ENCODE measurements around the gene DFFB.

DFFB gene

DNA sequence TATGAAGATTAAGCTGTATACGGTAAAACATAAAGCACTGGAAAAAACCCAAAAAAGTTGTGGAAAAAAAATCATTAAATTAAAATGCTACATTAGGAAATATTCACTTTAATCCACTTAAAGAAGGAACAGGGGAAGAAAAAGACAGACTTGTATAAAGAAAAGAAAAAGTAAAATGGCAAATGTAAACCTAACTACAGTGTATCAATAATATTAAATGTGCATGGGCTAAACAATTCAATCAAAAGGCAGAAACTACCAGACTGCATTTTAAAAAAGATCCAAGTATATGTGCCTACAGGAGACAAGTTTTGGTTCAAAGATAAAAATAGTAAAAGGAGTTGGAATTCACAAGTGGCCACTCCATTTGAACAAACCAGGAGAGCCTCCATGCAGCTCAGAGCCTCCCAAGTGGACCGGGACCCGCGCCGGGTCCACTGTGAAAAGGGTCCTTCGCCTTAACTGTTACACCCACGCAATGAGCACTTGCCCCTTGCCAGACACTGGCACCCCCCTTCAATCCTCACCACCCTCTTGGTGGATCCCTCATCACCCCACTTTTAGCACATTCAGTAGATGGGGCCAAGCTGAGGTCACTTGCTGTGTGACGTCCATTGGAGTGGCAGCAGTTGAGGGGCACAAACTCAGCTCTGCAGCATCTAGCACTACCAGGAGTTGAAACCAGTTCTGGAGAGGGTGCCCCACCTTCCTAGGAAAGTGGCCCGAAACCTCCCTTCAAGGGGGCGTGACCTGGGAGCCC, 41.9 kb downstream of the DFFB start:
- DNase-seq = no peak

DNA sequence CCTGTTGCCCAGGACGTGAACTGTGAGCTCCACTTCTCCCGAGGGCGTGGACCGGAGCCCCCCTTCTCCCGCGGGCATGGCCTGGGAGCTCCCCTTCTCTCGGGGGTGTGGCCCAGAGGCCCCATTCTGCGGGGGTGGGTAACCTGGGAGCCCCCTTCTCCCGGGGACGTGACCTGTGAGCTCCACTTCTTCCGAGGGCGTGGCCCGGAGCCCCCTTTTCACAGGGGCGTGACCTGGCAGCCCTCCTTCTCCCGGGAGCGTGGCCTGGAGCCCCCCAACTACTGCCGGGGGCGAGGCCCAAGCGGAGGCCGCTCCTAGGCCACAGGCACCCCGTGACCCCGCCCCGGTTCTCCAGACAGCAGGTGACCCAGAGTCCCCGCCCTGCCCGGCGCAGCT, 42.5 kb downstream of the DFFB start:
- no peak for DNase-seq

DNA sequence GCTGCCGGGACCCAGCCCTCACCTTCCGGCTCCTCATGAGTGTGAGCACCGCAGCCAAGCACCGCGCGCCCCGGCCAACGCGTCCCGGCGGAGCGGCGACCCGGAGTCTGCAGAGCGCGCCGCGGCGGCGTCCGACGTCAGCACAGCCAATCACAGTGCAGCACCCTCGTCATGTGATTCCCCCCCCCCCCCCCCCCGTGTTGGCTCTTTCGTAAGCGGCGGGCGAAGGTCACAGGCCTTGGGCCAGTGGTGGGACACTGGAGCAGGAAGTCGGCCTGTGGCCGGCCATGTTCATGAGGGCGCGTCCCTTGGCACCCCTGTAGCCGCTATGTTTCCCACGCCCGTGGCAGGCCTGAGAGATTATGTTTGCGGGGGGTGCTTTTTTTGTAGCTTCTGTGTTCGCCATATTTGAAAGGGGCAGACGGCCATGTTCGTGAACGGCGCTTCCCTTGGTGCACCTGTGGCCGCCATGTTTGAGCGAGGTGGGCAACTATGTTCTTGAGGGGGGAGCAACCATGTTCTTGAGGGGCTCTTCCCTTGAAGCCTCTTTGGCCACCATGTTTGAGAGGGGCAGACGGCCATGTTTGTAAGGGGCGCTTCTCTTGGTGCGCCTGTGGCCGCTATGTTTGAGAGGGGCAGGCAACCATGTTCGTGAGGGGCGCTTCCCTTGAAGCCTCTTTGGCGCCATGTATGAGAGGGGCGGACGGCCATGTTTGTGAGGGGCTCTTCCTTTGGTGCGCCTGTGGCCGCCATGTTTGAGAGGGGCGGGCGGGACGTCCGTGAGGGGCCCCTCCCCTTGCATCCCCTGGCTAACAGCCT, 43.1 kb downstream of the DFFB start, which contains the start of gene C1orf174:
C1orf174 (minus strand) TSS at position 123 of the 819 bp plus-strand sequence; CDS start at position 37, 86 bp downstream.
- peak; percentile 98 for DNase-seq

DNA sequence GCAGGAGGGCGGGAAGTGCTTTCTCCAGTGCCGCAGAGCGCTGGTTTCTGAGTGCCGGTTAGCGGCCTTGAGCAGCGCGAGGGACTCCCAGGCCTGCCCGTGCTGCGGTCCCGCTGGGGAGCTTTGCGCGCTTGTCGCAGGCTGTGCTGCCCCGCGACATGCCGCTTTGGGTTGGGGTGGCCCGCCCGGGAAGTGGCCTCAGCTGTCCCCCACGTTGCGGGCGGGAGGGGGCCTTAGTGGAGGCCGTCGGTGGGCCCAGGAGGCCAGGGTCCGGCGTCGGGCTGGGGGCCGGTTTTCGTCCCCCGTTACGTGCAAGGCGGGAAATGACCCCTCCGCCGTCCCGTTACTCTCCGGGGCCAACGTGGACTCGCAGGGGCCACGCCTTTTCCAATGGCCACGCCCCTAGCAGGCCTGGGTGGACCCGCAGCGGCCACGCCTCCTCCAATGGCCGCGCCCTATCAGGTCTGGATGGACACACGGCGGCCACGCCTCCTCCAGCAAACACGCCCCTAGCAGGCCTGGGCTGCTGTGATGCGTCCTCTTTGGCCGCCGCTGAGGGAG, 43.8 kb downstream of the DFFB start:
- DNase-seq = peak; percentile 98

DNA sequence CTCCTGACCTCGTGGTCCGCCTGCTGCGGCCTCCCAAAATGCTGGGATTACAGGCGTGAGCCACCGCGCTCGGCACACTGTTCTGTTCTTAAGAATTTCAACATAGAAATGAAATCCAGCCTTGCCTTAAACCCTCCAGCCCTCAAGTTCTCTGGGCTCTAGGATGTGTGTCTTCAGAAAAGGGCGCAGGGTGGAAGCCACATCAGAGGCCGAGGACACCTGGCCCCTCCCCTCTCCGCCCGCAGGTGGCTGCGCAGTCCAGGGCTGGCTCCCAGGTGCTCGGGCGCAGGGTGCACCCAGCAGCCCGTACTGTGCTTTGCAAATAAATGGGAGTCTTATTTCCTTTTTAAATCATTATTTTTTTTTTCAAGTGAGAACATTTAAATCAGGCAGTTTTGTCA, 44.8 kb downstream of the DFFB start:
- DNase-seq = peak; percentile 22

DNA sequence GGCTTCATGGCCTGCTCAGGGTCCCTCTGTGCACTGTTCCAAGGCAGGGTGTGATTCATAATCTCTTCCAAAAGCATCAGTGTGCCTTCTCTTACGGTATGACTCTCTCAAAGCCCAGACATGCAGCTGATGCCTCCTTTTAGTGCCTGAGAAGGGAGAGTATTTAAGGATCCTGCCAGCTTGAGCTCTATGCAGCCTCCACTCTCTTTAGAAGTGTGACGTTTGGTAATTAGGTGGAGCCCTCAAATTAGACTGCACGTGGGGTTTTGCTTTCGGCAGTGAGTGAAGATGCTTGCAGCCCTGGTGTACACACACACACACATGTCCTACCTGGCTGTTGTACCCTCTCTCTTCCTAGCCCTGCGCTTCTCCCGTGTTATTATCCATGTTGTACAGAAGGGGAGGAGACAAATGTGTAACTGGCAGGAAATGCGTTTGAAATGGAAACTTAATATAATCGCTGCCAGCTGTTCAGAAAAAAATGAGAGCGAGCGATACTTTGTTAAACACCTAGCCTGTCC, 45.4 kb downstream of the DFFB start:
- DNase-seq = peak; percentile 19

DNA sequence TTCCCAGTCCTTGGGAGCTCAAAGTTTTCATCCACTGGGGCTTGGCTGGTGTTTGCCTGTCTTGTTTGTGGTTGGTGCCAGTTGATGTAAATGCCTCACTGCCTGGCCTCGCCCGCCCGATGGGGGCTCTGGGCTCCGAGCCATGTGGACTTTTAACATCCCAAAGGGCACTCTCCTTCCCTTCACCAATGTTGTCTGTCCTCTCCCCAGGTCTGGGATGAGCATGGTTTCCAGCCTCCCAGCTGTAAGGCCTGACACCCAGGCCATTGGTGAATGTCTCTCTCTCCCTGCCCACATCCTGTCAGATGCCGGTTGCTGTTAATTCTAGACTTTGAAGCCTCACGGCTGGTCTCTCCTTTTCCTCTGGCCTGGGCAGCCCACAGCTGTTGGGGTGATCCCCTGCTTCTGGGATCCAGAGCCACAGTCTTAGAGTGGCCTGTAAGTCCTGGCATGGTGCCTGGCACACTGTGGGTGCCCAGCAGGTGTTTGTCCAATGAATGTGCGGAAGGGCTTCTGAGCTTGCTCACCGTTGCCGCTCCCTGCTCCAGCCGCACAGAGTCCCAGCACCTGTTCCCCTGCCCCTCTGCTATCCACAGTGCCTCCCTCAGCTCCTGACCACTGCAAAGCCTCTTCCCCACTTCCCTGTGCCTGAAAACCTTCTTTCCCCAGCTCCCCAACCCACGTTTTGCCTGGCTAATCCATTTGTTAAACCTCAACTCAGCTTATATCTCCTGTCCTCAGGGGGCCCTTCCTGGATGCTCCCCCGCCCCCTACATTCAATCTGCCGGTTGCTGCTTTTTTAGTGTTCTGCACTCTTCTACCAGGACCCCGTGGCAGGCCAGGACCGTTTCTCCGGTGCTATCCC, 46.1 kb downstream of the DFFB start:
- DNase-seq = peak; percentile 57

DNA sequence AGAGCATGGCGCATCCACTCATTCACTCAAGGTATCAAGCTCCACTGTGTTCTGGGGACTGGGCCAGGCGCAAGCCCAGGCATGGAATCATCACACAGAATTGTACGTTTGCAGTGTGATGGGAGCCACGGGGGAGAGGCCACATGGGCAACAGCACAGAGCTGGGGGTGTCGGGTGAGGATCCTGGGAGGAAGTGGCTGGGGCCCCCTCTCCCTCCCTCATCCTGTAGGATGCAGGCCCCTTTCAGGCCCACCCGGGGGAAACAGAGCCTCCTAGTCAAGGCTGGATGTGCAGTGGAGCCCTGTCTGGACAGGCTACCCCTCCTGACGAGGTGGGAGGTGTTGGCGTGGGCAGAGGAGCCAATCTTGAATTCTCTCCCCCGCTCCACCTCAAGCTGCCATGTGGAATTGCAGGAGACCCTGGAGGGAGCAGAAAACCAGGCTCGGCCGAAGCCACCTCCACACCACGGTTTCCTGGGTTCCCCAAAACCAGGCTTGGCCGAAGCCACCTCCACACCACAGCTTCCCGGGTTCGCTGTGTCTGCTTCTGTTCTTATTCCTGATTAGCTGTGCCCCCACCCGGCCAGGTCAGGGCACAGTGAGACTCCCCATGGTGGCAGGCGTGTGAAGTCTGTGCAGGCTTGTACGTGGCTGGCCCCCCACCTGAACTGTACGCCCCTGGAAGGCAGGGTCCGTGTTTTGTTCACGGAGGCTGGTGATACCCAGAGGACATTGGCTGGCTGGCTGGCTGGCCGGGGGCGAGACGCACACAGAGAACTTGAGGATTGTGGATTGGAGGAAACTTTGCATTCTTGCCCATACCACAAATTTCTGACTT, 46.9 kb downstream of the DFFB start:
- DNase-seq = peak; percentile 22

DNA sequence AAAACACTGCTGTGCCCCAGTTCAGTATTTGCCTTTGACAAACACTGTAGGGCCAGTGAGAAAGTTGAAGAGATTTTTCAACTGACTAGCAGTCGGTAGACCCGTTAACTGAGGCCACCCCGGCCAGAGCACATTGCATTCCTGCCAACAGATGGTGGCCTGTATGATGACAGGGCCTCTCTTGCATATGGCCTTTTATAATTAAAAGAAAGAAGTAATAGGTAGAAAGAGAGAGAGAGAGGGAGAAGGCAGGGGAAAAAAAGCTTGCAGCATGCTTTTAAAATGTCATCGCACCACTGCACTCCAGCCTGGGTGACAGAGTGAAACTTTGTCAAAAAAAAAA, 47.5 kb downstream of the DFFB start:
- DNase-seq = no peak

DNA sequence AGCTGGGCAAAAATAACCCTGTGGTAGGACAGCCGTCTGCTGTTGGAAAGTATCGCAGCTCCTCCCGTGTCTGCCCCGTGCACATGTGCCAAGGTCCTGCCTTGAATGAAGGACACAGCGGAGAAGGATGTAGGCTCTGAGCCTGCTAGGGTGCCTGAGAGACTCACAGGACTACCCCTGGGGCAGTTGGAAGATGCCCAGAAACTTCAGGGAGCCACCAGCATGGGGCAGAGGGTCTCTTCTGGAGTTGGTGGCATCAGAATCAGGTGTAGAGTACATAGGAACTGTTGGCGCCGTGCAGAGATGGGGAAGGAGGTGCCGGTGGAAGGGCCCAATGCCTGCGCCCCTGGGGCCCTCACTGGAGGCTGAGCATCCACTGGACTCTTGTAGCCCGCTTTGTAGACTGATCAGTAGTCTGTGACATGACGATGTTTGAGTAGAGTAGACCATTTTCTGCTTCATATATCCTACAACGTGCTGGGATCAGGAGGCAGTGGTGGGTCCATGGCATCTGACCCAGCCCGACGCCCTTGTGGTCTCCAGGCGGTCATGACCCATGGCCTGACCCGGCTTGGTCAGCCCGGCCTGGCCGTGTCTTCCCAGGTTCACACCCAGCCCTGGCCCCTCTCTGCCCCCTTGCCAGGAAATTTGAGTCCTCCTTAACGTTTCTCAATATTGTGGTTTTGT, 48.1 kb downstream of the DFFB start:
- DNase-seq = peak; percentile 11

DNA sequence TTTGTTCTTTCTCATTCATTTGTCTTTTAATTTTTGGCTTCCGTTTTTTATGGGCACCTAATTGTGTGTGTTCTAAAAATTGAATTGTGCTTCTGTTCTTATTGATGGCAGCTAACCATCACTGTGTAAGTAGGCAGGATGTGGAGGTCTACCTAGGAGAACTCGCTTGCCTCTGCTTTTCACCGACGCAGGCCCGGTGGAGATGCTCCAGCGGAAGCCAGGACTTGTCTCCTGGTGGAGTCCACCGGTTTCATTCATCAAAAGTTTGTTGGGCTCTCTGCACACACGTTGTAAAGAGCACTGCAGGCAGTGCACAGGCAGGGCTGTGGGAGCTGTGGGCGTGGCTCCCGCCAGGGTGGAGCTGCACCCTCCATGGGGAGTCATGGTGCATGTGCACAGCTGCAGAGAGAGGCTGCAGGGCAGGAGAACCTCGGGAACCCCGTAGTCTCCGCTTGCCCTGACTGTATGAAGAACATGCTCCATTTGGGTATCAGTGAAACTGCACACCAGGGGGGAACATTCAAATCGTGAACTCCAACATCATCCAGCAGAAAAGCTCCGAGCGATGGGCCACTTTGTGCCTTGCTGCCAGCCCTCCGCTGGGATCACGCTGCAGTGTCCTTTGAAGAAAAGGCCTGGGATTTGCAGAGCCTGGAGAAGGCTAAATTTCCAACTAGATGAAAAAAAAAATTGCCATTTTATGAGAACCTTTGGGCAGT, 48.8 kb downstream of the DFFB start:
- DNase-seq = peak; percentile 13

DNA sequence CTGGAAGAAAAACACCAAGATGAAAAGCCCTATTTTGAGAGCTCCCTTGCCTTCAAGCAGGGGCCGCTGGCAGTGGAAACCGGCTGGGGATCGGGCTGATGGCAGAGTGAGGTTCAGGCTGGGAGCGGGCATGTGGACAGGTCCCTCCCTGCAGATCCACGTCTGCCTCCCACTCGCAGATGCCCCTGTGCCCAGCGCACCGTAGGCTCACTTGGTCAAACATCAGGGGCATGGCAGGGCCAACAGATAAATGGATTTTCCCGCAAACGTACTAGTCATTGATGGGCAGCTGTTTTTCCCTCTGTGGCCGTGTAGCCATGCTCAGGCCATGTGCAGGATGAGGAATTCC, 49.4 kb downstream of the DFFB start:
- DNase-seq = peak; percentile 8

DNA sequence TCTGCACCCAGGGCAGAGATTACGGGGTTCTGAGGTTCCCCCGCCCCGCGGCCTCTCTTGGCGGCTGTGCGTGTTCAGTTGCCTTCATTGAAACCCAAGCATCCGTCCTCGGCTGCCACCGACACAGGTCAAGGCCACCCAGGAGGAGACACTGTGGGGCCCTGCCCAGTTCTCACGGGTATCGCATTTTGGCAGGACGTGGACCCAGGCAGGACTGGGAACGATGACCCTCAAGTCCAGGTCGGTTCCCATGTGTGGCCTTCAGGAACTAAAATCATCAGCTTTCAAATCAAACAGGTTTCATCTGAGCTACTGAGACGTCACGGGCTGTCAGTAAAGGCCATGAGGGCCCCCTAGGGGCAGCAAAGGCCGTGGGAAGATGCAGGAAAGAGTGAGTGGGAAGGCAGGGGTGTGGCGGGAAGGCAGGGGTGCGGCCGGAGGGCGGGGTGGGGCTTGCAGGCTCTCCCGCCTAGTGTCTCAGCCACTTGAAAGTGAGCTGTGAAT, 49.8 kb downstream of the DFFB start:
- DNase-seq = peak; percentile 33

DNA sequence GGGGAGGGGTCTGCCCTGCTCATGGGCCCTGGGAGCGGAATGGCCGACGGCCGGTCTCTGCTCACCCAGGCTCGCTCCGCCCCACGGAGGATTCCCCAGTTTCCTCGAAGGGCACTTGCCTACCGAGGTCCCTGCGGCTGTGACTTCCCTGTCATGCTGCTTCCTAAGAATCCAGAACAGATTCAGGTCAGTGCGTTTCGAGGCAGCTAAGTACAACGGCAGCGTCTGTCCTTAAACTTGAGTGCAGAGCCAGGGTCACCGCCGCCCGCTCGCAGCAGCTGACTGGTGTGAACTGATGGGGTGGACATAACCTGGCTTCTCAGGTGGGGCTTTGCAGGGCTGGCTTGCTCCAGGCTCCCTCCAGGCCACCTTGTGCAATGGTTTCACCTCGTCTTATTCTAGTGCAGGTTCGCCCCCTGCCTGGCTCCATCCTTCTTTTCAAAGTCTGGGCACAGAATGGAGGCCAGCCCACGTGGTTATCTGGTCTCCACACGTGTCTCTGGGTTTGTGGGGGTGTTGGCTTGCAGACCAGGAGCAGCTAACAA, 50.4 kb downstream of the DFFB start:
- no peak for DNase-seq

DNA sequence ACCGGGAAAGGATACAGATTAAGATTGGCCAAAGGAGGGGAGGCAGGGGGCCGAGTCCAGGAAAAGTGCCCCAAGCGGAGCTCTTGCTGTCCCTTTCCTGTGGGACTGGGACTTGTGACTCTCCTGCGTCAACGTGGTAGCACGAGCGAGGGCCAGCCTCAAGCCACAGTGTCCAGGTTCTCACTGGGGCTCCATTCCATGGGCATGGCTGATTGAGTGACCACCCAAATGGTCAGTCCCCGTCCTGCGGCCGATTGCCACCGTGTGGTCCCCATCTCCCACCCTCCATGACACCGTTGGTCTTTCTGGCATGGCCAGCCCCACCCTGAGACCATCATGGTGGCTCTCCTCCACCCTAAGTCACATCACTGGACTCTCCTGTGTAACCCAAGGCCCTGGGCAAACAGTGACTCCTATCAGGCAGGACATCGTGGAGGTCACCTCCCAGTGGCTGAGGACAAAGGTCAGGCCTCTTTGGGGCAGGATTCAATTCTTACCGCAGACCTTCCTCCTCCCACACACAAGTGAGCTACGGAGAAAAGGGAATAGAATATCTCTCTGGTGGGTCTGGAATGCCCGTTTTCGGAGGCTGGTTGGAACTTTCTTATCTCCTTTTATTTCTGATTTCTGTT, 51.7 kb downstream of the DFFB start:
- no peak for DNase-seq

DNA sequence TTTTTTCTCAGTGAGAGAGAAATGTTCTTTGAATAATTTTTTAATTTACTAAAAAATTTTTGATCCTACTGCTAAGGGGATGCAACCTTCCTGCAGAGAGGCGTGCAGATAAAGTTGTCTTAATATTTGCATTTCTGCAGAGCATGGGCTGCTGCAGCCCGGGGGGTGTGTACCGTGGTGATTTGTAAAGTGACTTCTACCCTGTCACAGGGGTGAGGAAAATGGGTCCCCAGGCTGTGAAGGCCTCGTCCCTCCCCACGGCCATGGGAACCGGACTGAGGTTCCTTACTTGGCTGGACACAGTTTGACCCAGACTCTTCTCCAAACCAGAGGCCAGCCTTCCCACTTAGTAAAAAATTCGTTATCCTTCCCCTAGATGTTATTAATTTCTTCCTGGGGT, 52.3 kb downstream of the DFFB start:
- no peak for DNase-seq

DNA sequence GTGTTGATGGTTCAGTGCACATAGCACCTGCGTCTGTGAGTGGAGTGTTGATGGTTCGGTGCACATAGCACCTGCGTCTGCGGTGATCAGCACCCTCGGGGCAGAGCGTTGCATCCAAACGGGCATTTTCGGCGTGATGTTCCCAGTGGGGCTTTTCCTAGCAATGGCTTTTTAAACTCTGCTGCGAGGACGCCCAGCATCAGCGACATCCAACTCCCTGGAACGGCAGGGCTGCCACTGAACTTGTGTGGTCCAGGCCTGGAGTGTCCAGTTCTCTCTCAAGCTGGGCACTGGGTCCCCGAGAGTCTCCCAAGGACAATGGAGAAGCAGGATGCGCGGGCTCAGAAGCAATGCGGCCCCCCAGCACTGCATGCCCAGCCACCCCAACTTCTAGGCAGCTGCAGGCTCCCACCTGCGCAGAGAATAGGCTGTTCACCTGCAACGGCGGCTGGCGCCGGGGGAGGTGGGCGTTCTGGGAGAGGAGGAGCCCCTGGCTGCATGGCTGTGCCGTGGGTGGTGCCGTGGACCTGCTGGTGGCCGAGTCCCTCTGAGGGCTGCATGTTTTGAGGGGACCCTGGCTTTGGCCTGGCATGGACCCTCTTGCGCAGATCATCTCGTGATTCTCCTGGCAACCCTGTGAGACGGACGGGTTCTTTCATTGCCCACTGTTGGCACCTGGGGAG, 52.9 kb downstream of the DFFB start:
- no peak for DNase-seq
